HEK293 (cell line): ENCODE results near the gene CCDC92.
A peak's percentile ranks its signal among the peaks of the same experiment; 100 is the strongest.

Source experiments
- CTCF ChIA-PET: fragments of 350-600 bp; formaldehyde crosslinking; extraction: SDS; loops from one replicate; lab custom pipeline; 2021; ENCODE audit warnings: antibody characterized with exemption; lab: Yijun Ruan, JAX
- POLR2A ChIA-PET: fragments of 300-600 bp; formaldehyde crosslinking; extraction: SDS; loops from one replicate; lab custom pipeline; 2020; ENCODE audit warnings: antibody characterized with exemption, inconsistent platforms; lab: Yijun Ruan, JAX
- H3K27ac ChIP-seq: fragments of 200-500 bp; sonication (Bioruptor generic); 2 replicates; pipeline ENCODE4 v1.5.1; 2014; ENCODE audit warnings: low read depth, low read length, control low read depth, inconsistent platforms; ENCODE audit errors: extremely low read depth
- H3K36me3 ChIP-seq, 2 experiments: fragments of 200-500 bp in 1 of 2; sonication (Bioruptor generic) in 1 of 2; 1 replicate in 1 of 2; 2 replicates in 1 of 2; pipeline ENCODE4 v1.5.1; 2014 to 2017; ENCODE audit warnings: inconsistent platforms in 2 of 2, low read length in 2 of 2; ENCODE audit not compliant: control insufficient read depth in 2 of 2, insufficient read depth in 1 of 2
- H3K4me1 ChIP-seq: fragments of 200-500 bp; sonication (Bioruptor generic); 2 replicates; pipeline ENCODE4 v1.5.1; 2014; ENCODE audit warnings: mild to moderate bottlenecking, low read length, inconsistent platforms; ENCODE audit not compliant: control insufficient read depth, insufficient read depth
- H3K4me3 ChIP-seq: 2 replicates; pipeline ENCODE4 v1.5.1; 2011; ENCODE audit warnings: low read depth, mild to moderate bottlenecking, control low read depth, low read length, moderate library complexity
- H3K9me3 ChIP-seq: fragments of 200-500 bp; sonication (Bioruptor generic); 2 replicates; pipeline ENCODE4 v1.5.1; 2014; ENCODE audit warnings: low read depth, low read length, inconsistent platforms; ENCODE audit not compliant: control insufficient read depth, insufficient read depth
- BCL11A ChIP-seq: fragments of 450-650 bp; formaldehyde crosslinking; IDR thresholded peaks from 2 replicates; pipeline ENCODE4 v1.5.1; 2016; ENCODE audit warnings: low read depth, missing biosample characterization, missing genetic modification characterization
- EGR2 ChIP-seq: fragments of 450-650 bp; formaldehyde crosslinking; IDR thresholded peaks from 2 replicates; pipeline ENCODE4 v1.5.1; 2016; ENCODE audit warnings: low read depth, missing biosample characterization, missing genetic modification characterization
- GLIS1 ChIP-seq: fragments of 450-650 bp; formaldehyde crosslinking; IDR thresholded peaks from 2 replicates; pipeline ENCODE4 v1.5.1; 2016; ENCODE audit warnings: missing biosample characterization, missing genetic modification characterization
- KLF1 ChIP-seq: fragments of 450-650 bp; formaldehyde crosslinking; IDR thresholded peaks from 2 replicates; pipeline ENCODE4 v1.5.1; 2016; ENCODE audit warnings: missing biosample characterization, missing genetic modification characterization
- REPIN1 ChIP-seq: fragments of 450-650 bp; formaldehyde crosslinking; IDR thresholded peaks from 2 replicates; pipeline ENCODE4 v1.5.1; 2017; ENCODE audit warnings: missing biosample characterization, missing genetic modification characterization, low read depth
- SP7 ChIP-seq: fragments of 450-650 bp; formaldehyde crosslinking; IDR thresholded peaks from 2 replicates; pipeline ENCODE4 v1.5.1; 2016; ENCODE audit warnings: missing biosample characterization, missing genetic modification characterization
- YY2 ChIP-seq: fragments of 450-650 bp; formaldehyde crosslinking; IDR thresholded peaks from 2 replicates; pipeline ENCODE4 v1.5.1; 2016; ENCODE audit warnings: missing biosample characterization, missing genetic modification characterization
- ZBTB17 ChIP-seq: fragments of 450-650 bp; formaldehyde crosslinking; IDR thresholded peaks from 2 replicates; pipeline ENCODE4 v1.5.1; 2016; ENCODE audit warnings: missing biosample characterization, missing genetic modification characterization
- ZBTB21 ChIP-seq: fragments of 450-650 bp; formaldehyde crosslinking; IDR thresholded peaks from 2 replicates; pipeline ENCODE4 v1.5.1; 2017; ENCODE audit warnings: missing biosample characterization, missing genetic modification characterization
- ZBTB48 ChIP-seq: fragments of 450-650 bp; formaldehyde crosslinking; IDR thresholded peaks from 2 replicates; pipeline ENCODE4 v1.5.1; 2016; ENCODE audit warnings: missing biosample characterization, missing genetic modification characterization
- ZIC2 ChIP-seq: fragments of 450-650 bp; formaldehyde crosslinking; IDR thresholded peaks from 2 replicates; pipeline ENCODE4 v1.5.1; 2016; ENCODE audit warnings: missing biosample characterization, missing genetic modification characterization
- ZNF121 ChIP-seq: fragments of 450-650 bp; formaldehyde crosslinking; IDR thresholded peaks from 2 replicates; pipeline ENCODE4 v1.5.1; 2016; ENCODE audit warnings: missing biosample characterization, missing genetic modification characterization
- ZNF146 ChIP-seq: fragments of 450-650 bp; formaldehyde crosslinking; IDR thresholded peaks from 2 replicates; pipeline ENCODE4 v1.5.1; 2016; ENCODE audit warnings: missing biosample characterization, missing genetic modification characterization
- ZNF19 ChIP-seq: fragments of 450-650 bp; formaldehyde crosslinking; IDR thresholded peaks from 2 replicates; pipeline ENCODE4; 2016; ENCODE audit warnings: missing biosample characterization, missing genetic modification characterization, low read depth
- ZNF274 ChIP-seq, 2 experiments: fragments of 200-500 bp in 1 of 2; fragments of 450-650 bp in 1 of 2; sonication (Bioruptor generic) in 1 of 2; formaldehyde crosslinking in 1 of 2; IDR thresholded peaks; 2 replicates each; pipeline versions ENCODE4 v1.5.1 to v1.6.1; 2014 to 2016; ENCODE audit warnings: borderline replicate concordance in 1 of 2, inconsistent platforms in 1 of 2, low read length in 1 of 2, missing biosample characterization in 1 of 2, missing genetic modification characterization in 1 of 2
- ZNF501 ChIP-seq: fragments of 450-650 bp; formaldehyde crosslinking; IDR thresholded peaks from 2 replicates; pipeline ENCODE4 v1.5.1; 2016; ENCODE audit warnings: missing biosample characterization, missing genetic modification characterization
- ZNF555 ChIP-seq: fragments of 450-650 bp; formaldehyde crosslinking; conservative IDR thresholded peaks from 2 replicates; pipeline ENCODE4 v1.5.1; 2017; ENCODE audit warnings: missing biosample characterization, mild to moderate bottlenecking, missing genetic modification characterization, inconsistent platforms
- ZNF558 ChIP-seq: fragments of 450-650 bp; formaldehyde crosslinking; IDR thresholded peaks from 2 replicates; pipeline ENCODE4 v1.5.1; 2016; ENCODE audit warnings: missing biosample characterization, missing genetic modification characterization
- ZNF596 ChIP-seq: fragments of 450-650 bp; IDR thresholded peaks from 2 replicates; pipeline ENCODE4 v1.5.0; 2018; ENCODE audit warnings: missing biosample characterization, mild to moderate bottlenecking, missing genetic modification characterization, moderate library complexity
- ZNF621 ChIP-seq: fragments of 450-650 bp; formaldehyde crosslinking; IDR thresholded peaks from 2 replicates; pipeline ENCODE4 v1.5.1; 2017; ENCODE audit warnings: missing biosample characterization, missing genetic modification characterization
- ZNF629 ChIP-seq: fragments of 450-650 bp; formaldehyde crosslinking; IDR thresholded peaks from 2 replicates; pipeline ENCODE4 v1.5.1; 2017; ENCODE audit warnings: missing biosample characterization, missing genetic modification characterization
- ZSCAN30 ChIP-seq: fragments of 450-650 bp; IDR thresholded peaks from 2 replicates; pipeline ENCODE4 v1.5.1; 2018; ENCODE audit warnings: missing biosample characterization, mild to moderate bottlenecking, missing genetic modification characterization, moderate library complexity
- TF ChIP-seq, protein P1 (sequence below): fragments of 450-650 bp; formaldehyde crosslinking; IDR thresholded peaks from 2 replicates; pipeline ENCODE4 v1.5.1; 2016; ENCODE audit warnings: missing biosample characterization, missing genetic modification characterization, low read depth

Gene CCDC92

DNA sequence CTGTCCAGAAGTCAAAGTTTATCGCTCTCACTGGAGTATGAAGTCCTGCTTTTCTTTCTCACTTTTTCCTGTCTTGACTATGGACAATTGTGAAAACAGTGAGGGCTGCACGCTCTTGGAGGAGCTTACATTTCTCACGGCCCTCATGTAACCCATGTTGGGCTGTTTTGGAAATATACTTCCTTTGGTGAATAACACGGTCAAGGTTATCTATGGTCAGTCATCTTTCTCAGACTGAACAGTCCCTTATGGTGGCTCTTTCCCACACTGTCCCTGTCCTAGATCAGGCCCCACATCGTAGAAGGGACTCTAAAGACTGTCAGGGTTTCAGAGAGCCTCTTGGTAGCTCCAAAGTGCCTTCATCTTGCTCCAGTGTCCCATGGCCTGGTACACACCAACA, 7.2 kb downstream of the CCDC92 start:
- CTCF ChIA-PET, result interaction anchor here (0.6 to 1.2 kb wide), 3 partner anchors 10 to 71 kb away, joined by 3 read pairs; no protein-coding TSS in a partner anchor
- no peaks in the 10 kb centered on the region for H3K9me3 ChIP-seq
- H3K4me1 ChIP-seq, result peaks cover 4% of the 10 kb centered on the region
- H3K4me3 ChIP-seq, result no peak overlapping the region
- TF ChIP-seq ZNF558 (tag by site-specific recombination) (no peak), ZNF146 (tag by site-specific recombination) (no peak)
- TF ChIP-seq, all 188 proteins: peak for 0
- Histone ChIP-seq H3K27ac (no peak overlapping the region), H3K36me3 (peaks cover 0 to 7% of the 10 kb centered on the region in 2 experiments; a peak in 1 of 3 replicates)
- POLR2A ChIA-PET, result no interaction called here

DNA sequence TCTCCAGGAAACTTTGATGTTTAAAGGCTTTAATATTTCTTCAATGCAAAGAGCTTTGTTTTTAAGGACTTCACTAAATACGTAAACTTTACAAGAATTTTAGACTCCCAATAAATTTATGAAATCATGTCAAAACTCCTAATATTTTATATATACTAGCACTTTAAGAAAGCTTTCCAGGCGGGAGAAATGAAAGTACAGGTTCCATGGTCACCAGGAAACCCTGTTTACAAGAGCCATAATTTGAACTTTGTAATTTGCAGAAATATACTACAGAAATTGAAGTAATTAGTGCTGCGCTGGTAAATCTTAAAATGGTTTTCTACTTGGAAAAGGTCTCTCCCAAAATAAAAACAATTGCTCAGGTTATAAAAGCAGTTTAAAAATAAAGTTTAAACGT, 8.8 kb downstream of the CCDC92 start:
- Histone ChIP-seq H3K36me3 (peaks cover 0 to 7% of the 10 kb centered on the region in 2 experiments; a peak in 1 of 3 replicates), H3K4me1 (peaks cover 4% of the 10 kb centered on the region; the same call in 1 of the 2 replicates), H3K9me3 (no peaks in the 10 kb centered on the region), H3K4me3 (no peak overlapping the region), H3K27ac (no peak overlapping the region)
- CTCF ChIA-PET, result interaction anchor here (0.6 kb wide), 1 partner anchor 58 kb away, joined by 5 read pairs; no protein-coding TSS in a partner anchor
- TF ChIP-seq BCL11A (tag by site-specific recombination), result no peak
- no peak for TF ChIP-seq REPIN1
- no peak for TF ChIP-seq ZNF274 (IDR thresholded peaks at IDR 0.05; ENCODE audit: low read length)
- no peak for TF ChIP-seq ZNF274 (tag by site-specific recombination; IDR thresholded peaks at IDR 0.05; ENCODE audit: borderline replicate concordance)
- TF ChIP-seq ZNF121, result no peak
- TF ChIP-seq ZNF555 (tag by site-specific recombination), result no peak
- no peak for TF ChIP-seq ZNF501 (tag by site-specific recombination)
- no peak for TF ChIP-seq ZNF558 (tag by site-specific recombination)
- TF ChIP-seq ZNF596 (tag by site-specific recombination), result no peak
- POLR2A ChIA-PET, result interaction anchor here (0.9 kb wide), 1 partner anchor 9 kb away, joined by 3 read pairs; the partner anchor contains the start of genes CCDC92 and ZNF664

DNA sequence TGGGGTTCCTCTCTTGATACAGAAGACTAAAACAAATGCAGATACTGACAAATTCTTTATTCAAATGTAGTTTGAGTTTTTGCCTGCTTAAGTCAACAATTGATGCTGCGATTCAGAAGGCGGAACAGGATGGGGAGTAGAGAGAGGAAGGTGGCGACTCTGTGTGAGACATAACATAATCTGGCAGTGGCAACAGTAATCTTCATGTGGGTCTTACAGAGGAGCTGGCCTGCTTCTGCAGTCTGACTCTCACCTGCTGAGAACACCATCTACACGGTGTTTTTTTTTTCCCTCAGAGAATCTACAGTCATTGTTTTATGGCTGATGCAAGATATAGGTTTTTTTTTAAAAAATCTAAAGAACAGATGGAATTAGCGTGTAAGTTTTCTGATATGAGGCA, 10.1 kb downstream of the CCDC92 start:
- Histone ChIP-seq H3K4me1 (peaks cover 4% of the 10 kb centered on the region; the same call in 1 of the 2 replicates), H3K4me3 (no peak overlapping the region), H3K27ac (no peak overlapping the region), H3K9me3 (no peaks in the 10 kb centered on the region), H3K36me3 (peaks cover 0 to 6% of the 10 kb centered on the region in 2 experiments; a peak in 1 of 3 replicates)
- POLR2A ChIA-PET, result interaction anchor here (1.3 kb wide), 1 partner anchor 10 kb away, joined by 4 read pairs; the partner anchor contains the start of gene CCDC92
- TF ChIP-seq ZBTB17 (tag by site-specific recombination), result peak; percentile 58; the same call in 1 of the 2 replicates
- no peak for TF ChIP-seq YY2
- peak; percentile 51 for TF ChIP-seq GLIS1 (tag by site-specific recombination)
- peak; percentile 56 for TF ChIP-seq ZIC2
- no peak for TF ChIP-seq ZBTB48
- CTCF ChIA-PET, result interaction anchor here (0.6 kb wide), 1 partner anchor 725 kb away, joined by 4 read pairs; no protein-coding TSS in a partner anchor

DNA sequence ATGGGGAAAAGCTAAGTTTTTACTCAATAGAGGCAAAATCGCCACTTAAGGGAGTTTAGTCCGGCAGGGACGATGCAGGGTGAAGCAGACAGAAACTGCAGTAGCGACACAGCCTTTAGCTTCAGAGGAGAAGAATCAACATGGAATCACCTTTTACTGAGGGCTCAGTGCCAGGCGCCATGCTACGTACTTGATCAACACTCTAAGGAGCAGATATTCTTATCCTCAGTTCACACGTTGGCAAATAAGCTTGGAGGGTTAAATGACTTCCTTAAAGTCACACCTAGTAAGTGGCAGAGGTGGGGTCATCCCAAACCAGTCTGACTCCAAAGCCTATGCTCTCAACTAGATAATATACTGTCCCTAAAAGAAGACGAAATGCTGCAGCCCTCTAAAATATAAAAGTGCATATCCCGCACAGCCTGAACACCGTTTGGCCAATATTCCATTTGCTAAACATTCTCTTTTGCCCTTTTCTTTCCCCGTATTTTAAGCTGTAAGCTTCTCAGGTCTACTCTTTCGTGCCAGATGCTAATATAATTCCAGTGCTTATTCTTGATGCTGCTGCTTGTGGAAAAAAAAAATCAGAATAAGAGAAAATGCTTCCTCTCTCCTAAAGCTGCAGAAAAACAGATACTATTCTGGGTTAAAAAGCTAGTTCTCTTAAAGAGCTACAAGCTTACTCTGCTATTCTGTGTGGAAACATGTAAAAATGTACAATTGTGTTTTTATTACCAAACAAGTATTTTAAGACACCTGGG, 10.9 kb downstream of the CCDC92 start:
- no peak overlapping the region for H3K27ac ChIP-seq
- H3K4me1 ChIP-seq, result peaks cover 4% of the 10 kb centered on the region; the same call in 1 of the 2 replicates
- H3K36me3 ChIP-seq, result peaks cover 0 to under 1% of the 10 kb centered on the region in 2 experiments; a peak in 1 of 3 replicates
- TF ChIP-seq ZBTB21 (tag by site-specific recombination), result no peak
- TF ChIP-seq, protein P1, sequence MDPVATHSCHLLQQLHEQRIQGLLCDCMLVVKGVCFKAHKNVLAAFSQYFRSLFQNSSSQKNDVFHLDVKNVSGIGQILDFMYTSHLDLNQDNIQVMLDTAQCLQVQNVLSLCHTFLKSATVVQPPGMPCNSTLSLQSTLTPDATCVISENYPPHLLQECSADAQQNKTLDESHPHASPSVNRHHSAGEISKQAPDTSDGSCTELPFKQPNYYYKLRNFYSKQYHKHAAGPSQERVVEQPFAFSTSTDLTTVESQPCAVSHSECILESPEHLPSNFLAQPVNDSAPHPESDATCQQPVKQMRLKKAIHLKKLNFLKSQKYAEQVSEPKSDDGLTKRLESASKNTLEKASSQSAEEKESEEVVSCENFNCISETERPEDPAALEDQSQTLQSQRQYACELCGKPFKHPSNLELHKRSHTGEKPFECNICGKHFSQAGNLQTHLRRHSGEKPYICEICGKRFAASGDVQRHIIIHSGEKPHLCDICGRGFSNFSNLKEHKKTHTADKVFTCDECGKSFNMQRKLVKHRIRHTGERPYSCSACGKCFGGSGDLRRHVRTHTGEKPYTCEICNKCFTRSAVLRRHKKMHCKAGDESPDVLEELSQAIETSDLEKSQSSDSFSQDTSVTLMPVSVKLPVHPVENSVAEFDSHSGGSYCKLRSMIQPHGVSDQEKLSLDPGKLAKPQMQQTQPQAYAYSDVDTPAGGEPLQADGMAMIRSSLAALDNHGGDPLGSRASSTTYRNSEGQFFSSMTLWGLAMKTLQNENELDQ (tag by site-specific recombination), result no peak
- no peak for TF ChIP-seq ZNF555 (tag by site-specific recombination)
- TF ChIP-seq ZNF629 (tag by site-specific recombination), result no peak
- no peak for TF ChIP-seq EGR2 (tag by site-specific recombination)
- TF ChIP-seq ZBTB48, result no peak
- TF ChIP-seq KLF1, result no peak
- TF ChIP-seq SP7 (tag by site-specific recombination), result no peak
- TF ChIP-seq ZNF621, result no peak
- TF ChIP-seq ZNF19 (tag by site-specific recombination), result no peak
- TF ChIP-seq ZSCAN30 (tag by site-specific recombination), result no peak
- ChIA-PET CTCF (interaction anchor here (0.6 to 2.0 kb wide), 2 partner anchors 57 to 724 kb away, joined by 4 to 7 read pairs; no protein-coding TSS in a partner anchor), POLR2A (interaction anchor here (1.3 kb wide), 1 partner anchor 11 kb away, joined by 4 read pairs; the partner anchor contains the start of gene CCDC92)
- H3K4me3 ChIP-seq, result no peak overlapping the region
- no peaks in the 10 kb centered on the region for H3K9me3 ChIP-seq
